Stimulated activated CD4-positive, alpha-beta T cell treated with anti-CD3 and anti-CD28 coated beads, TNF-alpha, amount 100 ng/mL, for 24 hours (primary cell): Measurements from ENCODE around the gene GNAS-AS1.

Experiments
- DNase-seq, 3 experiments: peaks; one replicate each; pipeline ENCODE4 v3.0.0-alpha.2; 2020; ENCODE audit warnings: low read depth in 3 of 3

The GNAS-AS1 gene

GRCh38 chr20:58783511-58784011, 67.1 kb downstream of the GNAS-AS1 start:
- DNase-seq = no peak

GRCh38 chr20:58781138-58781537, 69.6 kb downstream of the GNAS-AS1 start:
- no peak for DNase-seq

GRCh38 chr20:58778760-58779159, 71.9 kb downstream of the GNAS-AS1 start:
- no peak for DNase-seq

GRCh38 chr20:58777657-58778056, 73.0 kb downstream of the GNAS-AS1 start:
- DNase-seq = no peak

- DNase-seq = no peak
Observed at GRCh38 chr20:58776109-58776508, 74.6 kb downstream of the GNAS-AS1 start.

- DNase-seq = no peak
Observed at GRCh38 chr20:58775371-58775770, 75.3 kb downstream of the GNAS-AS1 start.

- no peak for DNase-seq
Observed at GRCh38 chr20:58774667-58775263, 75.9 kb downstream of the GNAS-AS1 start.

GRCh38 chr20:58774214-58774613, 76.5 kb downstream of the GNAS-AS1 start:
- DNase-seq = no peak

GRCh38 chr20:58772786-58773185, 77.9 kb downstream of the GNAS-AS1 start:
- DNase-seq = no peak
